ENCODE measurements around the gene SESN3.
"Not testable (repeated sequence)": the region's sequence is repeated elsewhere in the genome, so short reads cannot be mapped to it uniquely, and the experiment has no call there.

Gene SESN3

GRCh38 chr11:95212609-95213008 is 18.4 kb downstream of the SESN3 start:
- no peak for DNase-seq

GRCh38 chr11:95209535-95209934 is 21.5 kb downstream of the SESN3 start:
- DNase-seq, result not testable (repeated sequence)

GRCh38 chr11:95200781-95201457 is 30.1 kb downstream of the SESN3 start:
- no peak for DNase-seq

- no peak for DNase-seq
These were observed 35.2 kb downstream of the SESN3 start for GRCh38 chr11:95195831-95196230.

- no peak for DNase-seq
These were observed 37.5 kb downstream of the SESN3 start for GRCh38 chr11:95193541-95193940.

GRCh38 chr11:95192717-95193116 is 38.3 kb downstream of the SESN3 start:
- no peak for DNase-seq

GRCh38 chr11:95187723-95188122 is 43.3 kb downstream of the SESN3 start:
- DNase-seq, result no peak

- DNase-seq, result no peak
These were observed 48.6 kb downstream of the SESN3 start for GRCh38 chr11:95182397-95182796.

GRCh38 chr11:95175818-95176380 is 55.1 kb downstream of the SESN3 start:
- no peak for DNase-seq

- DNase-seq, result no peak
These were observed 60.7 kb downstream of the SESN3 start for GRCh38 chr11:95170294-95170693.

- DNase-seq, result no peak
These were observed 64.2 kb downstream of the SESN3 start for GRCh38 chr11:95166781-95167180.

GRCh38 chr11:95165638-95166037 is 65.4 kb downstream of the SESN3 start:
- no peak for DNase-seq

- DNase-seq, result no peak
These were observed 67.9 kb downstream of the SESN3 start for GRCh38 chr11:95163106-95163505.

- DNase-seq, result no peak
These were observed 69.8 kb downstream of the SESN3 start for GRCh38 chr11:95161248-95161647.

GRCh38 chr11:95157824-95158223 is 73.2 kb downstream of the SESN3 start:
- no peak for DNase-seq

GRCh38 chr11:95156916-95157541 is 74.0 kb downstream of the SESN3 start:
- DNase-seq, result no peak

GRCh38 chr11:95156133-95156721 is 74.8 kb downstream of the SESN3 start:
- DNase-seq, result no peak

GRCh38 chr11:95155385-95155784 is 75.6 kb downstream of the SESN3 start:
- no peak for DNase-seq

GRCh38 chr11:95154514-95154913 is 76.5 kb downstream of the SESN3 start:
- no peak for DNase-seq

- DNase-seq, result no peak
These were observed 77.2 kb downstream of the SESN3 start for GRCh38 chr11:95153857-95154246.

- DNase-seq, result no peak
These were observed 77.8 kb downstream of the SESN3 start for GRCh38 chr11:95152876-95153856.

- peak; percentile 54 for DNase-seq
These were observed 79.9 kb downstream of the SESN3 start for GRCh38 chr11:95150956-95151684.
